Peyer's patch (tissue), 4 donors: ENCODE data around the gene FITM2. TPM values are rescaled to one million over a fixed set of nuclear protein-coding genes. Genes with fewer than 3 reads are reported as not detected.

ENCODE experiments used
- DNase-seq, 3 donors: peaks; one replicate each; pipeline ENCODE4 v3.0.0-alpha.2; 2017 to 2019
- H3K27ac ChIP-seq, 4 donors: fragments of 200-600 bp; sonication (generic); one replicate each; pipeline ENCODE4 v1.5.1; 2016 to 2019
- H3K27me3 ChIP-seq, 2 donors: fragments of 200-600 bp; sonication (generic); one replicate each; pipeline ENCODE4 v1.5.1; 2019
- H3K36me3 ChIP-seq, 3 donors: fragments of 200-600 bp; sonication (generic); one replicate each; pipeline ENCODE4 v1.5.1; 2016 to 2019
- H3K4me1 ChIP-seq, 4 donors: fragments of 200-600 bp; sonication (generic); one replicate each; pipeline ENCODE4 v1.5.1; 2016 to 2019
- H3K4me3 ChIP-seq, 4 donors: fragments of 200-600 bp; sonication (generic); 1 replicate in 3 of 4; 2 replicates in 1 of 4; pipeline ENCODE4 v1.5.1; 2016 to 2019; ENCODE audit warnings: mild to moderate bottlenecking in 1 of 4
- H3K9me3 ChIP-seq, 4 donors: fragments of 200-600 bp; sonication (generic); one replicate each; pipeline ENCODE4 v1.5.1; 2016 to 2019; ENCODE audit warnings: mild to moderate bottlenecking in 1 of 4
- CTCF ChIP-seq, 6 experiments: fragments of 450-650 bp in 4 of 6; fragments of 200-600 bp in 2 of 6; sonication (generic) in 1 of 6; IDR thresholded peaks; one replicate each; pipeline ENCODE4 v1.5.1; 2017 to 2019; ENCODE audit warnings: antibody characterized with exemption in 6 of 6, mild to moderate bottlenecking in 3 of 6, moderate library complexity in 1 of 6
- POLR2A ChIP-seq, 2 donors: fragments of 450-650 bp; IDR thresholded peaks; one replicate each; pipeline ENCODE4 v1.5.1; 2017; ENCODE audit warnings: antibody characterized with exemption in 2 of 2, mild to moderate bottlenecking in 2 of 2, moderate library complexity in 2 of 2
- total RNA-seq, 4 donors: library from RNA; depleted of rRNA; stranded (reverse); fragments of >200 nt; gene quantifications; one replicate each; pipeline ENCODE4 v1.1.0, GENCODE V29; 2016

FITM2 gene
- total RNA-seq, 4 donors from 2014 or later = 8.7 to 11.7 (median 10.8) TPM

- no peaks in the 10 kb centered on the region for H3K27me3 ChIP-seq
- TF ChIP-seq POLR2A (IDR thresholded peaks at IDR 0.05) (no peak), CTCF (IDR thresholded peaks at IDR 0.05) (no peak)
- DNase-seq = no peak
- H3K9me3 ChIP-seq = no peaks in the 10 kb centered on the region
- no peak overlapping the region for H3K4me3 ChIP-seq
- no peak overlapping the region for H3K27ac ChIP-seq
- no peaks in the 10 kb centered on the region for H3K36me3 ChIP-seq
- no peaks in the 10 kb centered on the region for H3K4me1 ChIP-seq
Observed at GRCh38 chr20:44284032-44284431, 27.0 kb downstream of the FITM2 start.

- no peak for DNase-seq
- H3K36me3 ChIP-seq = no peaks in the 10 kb centered on the region
- H3K4me3 ChIP-seq = no peak overlapping the region
Observed at GRCh38 chr20:44282192-44282591, 28.8 kb downstream of the FITM2 start.

GRCh38 chr20:44280387-44280786, 30.6 kb downstream of the FITM2 start:
- no peak for TF ChIP-seq CTCF (IDR thresholded peaks at IDR 0.05)
- TF ChIP-seq POLR2A (IDR thresholded peaks at IDR 0.05) = no peak
- H3K27ac ChIP-seq = no peak overlapping the region

More at GRCh38 chr20:44282192-44282591, 28.8 kb downstream of the FITM2 start:
- TF ChIP-seq POLR2A (IDR thresholded peaks at IDR 0.05) (no peak), CTCF (IDR thresholded peaks at IDR 0.05) (peak in 3 of 6 experiments; percentile 37 to 46 (median 44))
- Histone ChIP-seq H3K4me1 (no peaks in the 10 kb centered on the region), H3K9me3 (no peaks in the 10 kb centered on the region), H3K27ac (peak overlapping the region in 1 of 4 donors; percentile 25), H3K27me3 (no peaks in the 10 kb centered on the region)

GRCh38 chr20:44279228-44279627, 31.8 kb downstream of the FITM2 start:
- Histone ChIP-seq H3K4me1 (no peaks in the 10 kb centered on the region), H3K36me3 (no peaks in the 10 kb centered on the region), H3K4me3 (no peak overlapping the region), H3K9me3 (no peaks in the 10 kb centered on the region), H3K27ac (no peak overlapping the region), H3K27me3 (no peaks in the 10 kb centered on the region)
- TF ChIP-seq POLR2A (IDR thresholded peaks at IDR 0.05) (no peak), CTCF (IDR thresholded peaks at IDR 0.05) (no peak)
- no peak for DNase-seq

More at GRCh38 chr20:44280387-44280786, 30.6 kb downstream of the FITM2 start:
- Histone ChIP-seq H3K4me1 (no peaks in the 10 kb centered on the region), H3K4me3 (no peak overlapping the region), H3K9me3 (no peaks in the 10 kb centered on the region), H3K36me3 (no peaks in the 10 kb centered on the region), H3K27me3 (no peaks in the 10 kb centered on the region)
- DNase-seq = peak in 1 of 3 donors; percentile 15

- Histone ChIP-seq H3K4me3 (no peak overlapping the region), H3K4me1 (no peaks in the 10 kb centered on the region), H3K27me3 (no peaks in the 10 kb centered on the region), H3K27ac (no peak overlapping the region), H3K36me3 (no peaks in the 10 kb centered on the region), H3K9me3 (no peaks in the 10 kb centered on the region)
- TF ChIP-seq POLR2A (IDR thresholded peaks at IDR 0.05) (no peak), CTCF (IDR thresholded peaks at IDR 0.05) (no peak)
- DNase-seq = no peak
Observed at GRCh38 chr20:44274303-44275017, 36.5 kb downstream of the FITM2 start.
